ENCODE measurements around the gene SLC9A4. TPM values are rescaled to one million over a fixed set of nuclear protein-coding genes. Genes with fewer than 3 reads are reported as not detected.

SLC9A4 gene
- total and polyA plus RNA-seq, 4 donors, result 0.06 to 0.09 TPM; not detected in 2

DNA sequence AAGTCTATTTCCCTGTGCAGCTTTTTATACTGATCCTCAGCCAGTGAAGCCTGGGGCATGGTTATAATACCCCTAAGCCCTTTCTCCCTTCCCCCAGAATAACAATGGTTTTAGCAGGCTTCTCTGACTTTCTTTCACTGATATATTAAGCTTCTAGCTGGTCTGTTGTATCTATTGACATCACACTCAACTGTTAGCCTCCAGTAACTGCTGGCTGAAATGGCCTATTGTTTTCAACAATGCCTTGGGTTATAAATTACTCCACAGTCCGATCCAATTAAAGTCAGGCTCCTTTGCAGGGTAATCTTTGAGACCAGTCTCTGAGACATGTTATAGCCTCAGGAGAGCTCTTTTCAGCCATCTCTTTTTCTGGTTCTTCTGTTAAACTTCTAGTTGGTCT, 2.9 kb upstream of the SLC9A4 start:
- no peak overlapping the region for H3K9ac ChIP-seq (ENCODE audit: insufficient read depth in 1 of 2, low read length in 2 of 2)
- WGBS, 2 donors, result 83 to 88% methylated on average over 1 of the region's 1 CpG
- H3K27me3 ChIP-seq (ENCODE audit: control insufficient read depth in 3 of 3, insufficient read depth in 3 of 3, low read length in 2 of 3), result peaks cover 0 to 4% (median under 1%) of the 10 kb centered on the region in 3 donors
- TF ChIP-seq, protein P1, sequence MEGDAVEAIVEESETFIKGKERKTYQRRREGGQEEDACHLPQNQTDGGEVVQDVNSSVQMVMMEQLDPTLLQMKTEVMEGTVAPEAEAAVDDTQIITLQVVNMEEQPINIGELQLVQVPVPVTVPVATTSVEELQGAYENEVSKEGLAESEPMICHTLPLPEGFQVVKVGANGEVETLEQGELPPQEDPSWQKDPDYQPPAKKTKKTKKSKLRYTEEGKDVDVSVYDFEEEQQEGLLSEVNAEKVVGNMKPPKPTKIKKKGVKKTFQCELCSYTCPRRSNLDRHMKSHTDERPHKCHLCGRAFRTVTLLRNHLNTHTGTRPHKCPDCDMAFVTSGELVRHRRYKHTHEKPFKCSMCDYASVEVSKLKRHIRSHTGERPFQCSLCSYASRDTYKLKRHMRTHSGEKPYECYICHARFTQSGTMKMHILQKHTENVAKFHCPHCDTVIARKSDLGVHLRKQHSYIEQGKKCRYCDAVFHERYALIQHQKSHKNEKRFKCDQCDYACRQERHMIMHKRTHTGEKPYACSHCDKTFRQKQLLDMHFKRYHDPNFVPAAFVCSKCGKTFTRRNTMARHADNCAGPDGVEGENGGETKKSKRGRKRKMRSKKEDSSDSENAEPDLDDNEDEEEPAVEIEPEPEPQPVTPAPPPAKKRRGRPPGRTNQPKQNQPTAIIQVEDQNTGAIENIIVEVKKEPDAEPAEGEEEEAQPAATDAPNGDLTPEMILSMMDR (IDR thresholded peaks at IDR 0.05; ENCODE audit: control extremely low read depth, extremely low read depth), result no peak
- DNase-seq, result no peak
- H3K9me3 ChIP-seq (ENCODE audit: control insufficient read depth in 4 of 4, insufficient read depth in 3 of 4, low read length in 3 of 4), result peaks cover 0 to 5% (median 1%) of the 10 kb centered on the region in 4 donors
- no peaks in the 10 kb centered on the region for H3K4me1 ChIP-seq (ENCODE audit: control insufficient read depth in 5 of 5, insufficient read depth in 5 of 5, low read length in 5 of 5)
- no peak overlapping the region for H3K4me3 ChIP-seq
- no peak overlapping the region for H3K27ac ChIP-seq (ENCODE audit: low read depth in 1 of 2, low read length in 1 of 2)
- ATAC-seq (ENCODE audit: insufficient read depth, low FRiP score), result no peak
- no peaks in the 10 kb centered on the region for H3K36me3 ChIP-seq (ENCODE audit: control insufficient read depth in 4 of 4, insufficient read depth in 4 of 4, low read length in 4 of 4)

DNA sequence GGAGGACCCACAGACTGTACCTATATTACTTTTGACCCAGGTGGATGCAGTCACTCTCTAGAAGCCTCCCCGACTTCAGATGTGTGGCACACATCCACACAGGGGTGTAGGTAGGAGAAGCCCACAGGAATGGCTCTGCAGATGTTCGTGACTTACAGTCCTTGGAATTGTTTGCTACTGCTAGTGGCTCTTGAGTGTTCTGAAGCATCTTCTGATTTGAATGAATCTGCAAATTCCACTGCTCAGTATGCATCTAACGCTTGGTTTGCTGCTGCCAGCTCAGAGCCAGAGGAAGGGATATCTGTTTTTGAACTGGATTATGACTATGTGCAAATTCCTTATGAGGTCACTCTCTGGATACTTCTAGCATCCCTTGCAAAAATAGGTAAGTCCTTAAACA, 605 bp downstream of the SLC9A4 start:
- DNase-seq, result no peak

DNA sequence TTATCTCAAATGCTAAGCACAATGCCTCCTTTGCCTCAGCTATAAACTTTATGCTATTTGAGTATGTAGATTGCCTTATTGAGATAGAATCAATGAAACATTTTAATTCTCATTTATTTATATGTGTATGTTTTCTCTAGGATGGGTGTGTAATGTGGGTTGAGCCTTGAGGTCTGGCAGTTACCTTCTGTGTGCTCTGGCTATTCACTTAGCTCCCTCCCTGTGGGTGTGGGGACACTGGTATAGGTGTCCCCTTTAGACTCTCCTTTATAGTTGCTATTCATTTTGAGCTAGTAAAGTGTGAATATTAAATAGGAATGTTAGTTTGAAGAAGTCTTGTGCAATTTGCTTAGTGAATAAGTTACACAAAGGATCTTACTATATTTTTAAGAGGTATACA, 1.8 kb downstream of the SLC9A4 start:
- no peak for DNase-seq
- H3K27ac ChIP-seq (ENCODE audit: low read depth in 1 of 2, low read length in 1 of 2), result no peak overlapping the region
- TF ChIP-seq, protein P1 (IDR thresholded peaks at IDR 0.05; ENCODE audit: control extremely low read depth, extremely low read depth), result no peak
- H3K9me3 ChIP-seq (ENCODE audit: control insufficient read depth in 4 of 4, insufficient read depth in 3 of 4, low read length in 3 of 4), result no peaks in the 10 kb centered on the region
- H3K9ac ChIP-seq (ENCODE audit: insufficient read depth in 1 of 2, low read length in 2 of 2), result no peak overlapping the region
- no peak overlapping the region for H3K4me3 ChIP-seq
- peaks cover 0 to 5% (median 2%) of the 10 kb centered on the region in 3 donors for H3K27me3 ChIP-seq (ENCODE audit: control insufficient read depth in 3 of 3, insufficient read depth in 3 of 3, low read length in 2 of 3)
- no peaks in the 10 kb centered on the region for H3K36me3 ChIP-seq (ENCODE audit: control insufficient read depth in 4 of 4, insufficient read depth in 4 of 4, low read length in 4 of 4)
- no peaks in the 10 kb centered on the region for H3K4me1 ChIP-seq (ENCODE audit: control insufficient read depth in 5 of 5, insufficient read depth in 5 of 5, low read length in 5 of 5)
- ATAC-seq (ENCODE audit: insufficient read depth, low FRiP score), result no peak

More for the DNA sequence above, 605 bp downstream of the SLC9A4 start:
- TF ChIP-seq, protein P1 (IDR thresholded peaks at IDR 0.05; ENCODE audit: control extremely low read depth, extremely low read depth), result no peak
- H3K36me3 ChIP-seq (ENCODE audit: control insufficient read depth in 4 of 4, insufficient read depth in 4 of 4, low read length in 4 of 4), result no peaks in the 10 kb centered on the region
- H3K4me3 ChIP-seq, result no peak overlapping the region
- 78 to 88% methylated on average over 3 of the region's 3 CpGs for WGBS, 2 donors
- H3K27ac ChIP-seq (ENCODE audit: low read depth in 1 of 2, low read length in 1 of 2), result no peak overlapping the region
- H3K4me1 ChIP-seq (ENCODE audit: control insufficient read depth in 5 of 5, insufficient read depth in 5 of 5, low read length in 5 of 5), result no peaks in the 10 kb centered on the region
- no peak for ATAC-seq (ENCODE audit: insufficient read depth, low FRiP score)
- peaks cover 0 to 5% (median 2%) of the 10 kb centered on the region in 3 donors for H3K27me3 ChIP-seq (ENCODE audit: control insufficient read depth in 3 of 3, insufficient read depth in 3 of 3, low read length in 2 of 3)
- H3K9me3 ChIP-seq (ENCODE audit: control insufficient read depth in 4 of 4, insufficient read depth in 3 of 4, low read length in 3 of 4), result peaks cover 0 to 2% (median under 1%) of the 10 kb centered on the region in 4 donors
- H3K9ac ChIP-seq (ENCODE audit: insufficient read depth in 1 of 2, low read length in 2 of 2), result no peak overlapping the region
